HepG2 (cell line): Measurements from ENCODE around the gene PRR36. TPM values are rescaled to one million over a fixed set of nuclear protein-coding genes. Genes with fewer than 3 reads are reported as not detected.

Experiments
- HNF4A ChIP-seq: sonication (generic); formaldehyde crosslinking; IDR thresholded peaks from 2 replicates; pipeline ENCODE4 v1.4.0; 2020; ENCODE audit warnings: missing genetic modification reagents
- HOXD1 ChIP-seq: sonication (generic); formaldehyde crosslinking; IDR thresholded peaks from 2 replicates; pipeline ENCODE4 v1.5.0; 2020; ENCODE audit warnings: missing genetic modification reagents
- NR2F6 ChIP-seq, 2 experiments: IDR thresholded peaks; 2 replicates each; pipeline ENCODE4 v1.6.1; 2016; ENCODE audit warnings: antibody characterized with exemption in 1 of 2, mild to moderate bottlenecking in 1 of 2
- U2AF1 ChIP-seq: fragments of 200-400 bp; formaldehyde crosslinking; optimal IDR thresholded peaks from 2 replicates; pipeline ENCODE3; 2017; ENCODE audit warnings: mild to moderate bottlenecking, low read depth, low read length
- ZNF589 ChIP-seq: sonication (generic); formaldehyde crosslinking; conservative IDR thresholded peaks from 2 replicates; pipeline ENCODE4 v1.8.0; 2022; ENCODE audit warnings: mild to moderate bottlenecking, moderate library complexity, missing genetic modification reagents
- polyA plus RNA-seq, 8 experiments: library from polyadenylated mRNA; depleted of rRNA in 3 of 8; stranded (reverse) in 7 of 8; unstranded in 1 of 8; fragments of >200 nt; fragmentation: Illumina TruSeq in 4 of 8; extraction: Trizol in 4 of 8; gene quantifications; 2 replicates each; pipeline versions ENCODE4 v1.2.1 to v1.2.3, GENCODE V29; 2011 to 2016; ENCODE audit warnings: low read depth in 4 of 8, missing spikeins in 1 of 8, mixed read lengths in 1 of 8; ENCODE audit not compliant: insufficient read depth in 1 of 8
- total RNA-seq, 5 experiments: library from RNA; depleted of rRNA; stranded (reverse); fragments of >200 nt; fragmentation: Illumina TruSeq; extraction: Trizol; gene quantifications; 2 replicates each; pipeline ENCODE4 v1.2.3, GENCODE V29; 2016; ENCODE audit warnings: low read depth in 1 of 5
- TF ChIP-seq, protein P1 (sequence below): sonication (generic); formaldehyde crosslinking; IDR thresholded peaks from 2 replicates; pipeline ENCODE4 v1.4.0; 2020; ENCODE audit warnings: mild to moderate bottlenecking, missing genetic modification reagents
- TF ChIP-seq, protein P2 (sequence below): sonication (generic); formaldehyde crosslinking; IDR thresholded peaks from 2 replicates; pipeline ENCODE4 v1.4.0; 2020; ENCODE audit warnings: mild to moderate bottlenecking, missing genetic modification reagents, borderline replicate concordance
- TF ChIP-seq, protein P3 (sequence below): sonication (generic); formaldehyde crosslinking; IDR thresholded peaks from 2 replicates; pipeline ENCODE4 v1.4.0; 2020; ENCODE audit warnings: missing genetic modification reagents
- TF ChIP-seq, protein P4 (sequence below): sonication (generic); formaldehyde crosslinking; IDR thresholded peaks from 2 replicates; pipeline ENCODE4 v1.4.0; 2020; ENCODE audit warnings: missing genetic modification reagents

Gene PRR36
- total and polyA plus RNA-seq, 2 of the 13 experiments (the other 11 are each of a cell fraction or from before 2014, with no cell fraction given), result 0.07 to 0.17 TPM

DNA sequence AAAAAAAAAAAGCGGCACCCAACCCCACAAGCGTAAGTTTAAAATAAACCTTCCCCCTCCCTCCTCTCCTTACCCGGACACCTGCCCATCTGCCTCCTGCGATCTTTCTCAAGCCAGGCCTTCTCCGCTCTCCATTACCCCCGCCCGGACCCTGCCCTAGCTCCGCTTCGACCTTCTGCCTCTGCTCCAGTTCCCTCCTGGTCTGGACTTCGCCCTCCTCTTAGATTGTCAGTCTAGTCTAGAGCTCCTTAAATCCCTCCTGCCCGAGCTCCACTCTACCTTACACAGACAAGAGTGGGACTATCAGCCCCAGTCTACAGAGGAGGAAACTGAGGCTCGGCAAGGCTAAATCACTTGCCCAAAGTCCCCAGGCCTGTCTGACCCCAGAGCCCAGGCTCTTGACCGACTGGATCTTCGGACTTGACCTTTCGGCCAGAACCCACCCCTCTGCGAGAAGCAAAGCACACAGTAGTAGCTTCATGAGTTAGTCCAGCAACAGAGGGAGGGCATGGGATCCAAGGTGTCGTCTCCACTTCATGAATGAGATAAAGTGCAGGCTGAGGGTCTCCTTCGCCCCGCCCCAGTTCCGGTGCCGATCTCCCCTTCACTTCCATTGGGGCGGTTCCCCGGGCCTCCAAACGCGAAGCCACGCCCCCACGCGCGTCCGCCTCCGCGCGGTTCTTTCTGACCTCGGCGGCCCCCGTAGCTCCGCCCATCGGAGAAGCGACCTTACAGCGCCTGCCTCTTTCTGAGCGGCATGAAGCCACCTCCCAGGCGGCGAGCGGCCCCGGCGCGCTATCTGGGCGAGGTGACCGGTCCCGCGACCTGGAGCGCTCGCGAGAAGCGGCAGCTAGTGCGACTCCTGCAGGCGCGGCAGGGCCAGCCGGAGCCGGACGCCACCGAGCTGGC, 45.7 kb upstream of the PRR36 start, which contains the start of gene SNAPC2 (continued):
- TF ChIP-seq, protein P1, sequence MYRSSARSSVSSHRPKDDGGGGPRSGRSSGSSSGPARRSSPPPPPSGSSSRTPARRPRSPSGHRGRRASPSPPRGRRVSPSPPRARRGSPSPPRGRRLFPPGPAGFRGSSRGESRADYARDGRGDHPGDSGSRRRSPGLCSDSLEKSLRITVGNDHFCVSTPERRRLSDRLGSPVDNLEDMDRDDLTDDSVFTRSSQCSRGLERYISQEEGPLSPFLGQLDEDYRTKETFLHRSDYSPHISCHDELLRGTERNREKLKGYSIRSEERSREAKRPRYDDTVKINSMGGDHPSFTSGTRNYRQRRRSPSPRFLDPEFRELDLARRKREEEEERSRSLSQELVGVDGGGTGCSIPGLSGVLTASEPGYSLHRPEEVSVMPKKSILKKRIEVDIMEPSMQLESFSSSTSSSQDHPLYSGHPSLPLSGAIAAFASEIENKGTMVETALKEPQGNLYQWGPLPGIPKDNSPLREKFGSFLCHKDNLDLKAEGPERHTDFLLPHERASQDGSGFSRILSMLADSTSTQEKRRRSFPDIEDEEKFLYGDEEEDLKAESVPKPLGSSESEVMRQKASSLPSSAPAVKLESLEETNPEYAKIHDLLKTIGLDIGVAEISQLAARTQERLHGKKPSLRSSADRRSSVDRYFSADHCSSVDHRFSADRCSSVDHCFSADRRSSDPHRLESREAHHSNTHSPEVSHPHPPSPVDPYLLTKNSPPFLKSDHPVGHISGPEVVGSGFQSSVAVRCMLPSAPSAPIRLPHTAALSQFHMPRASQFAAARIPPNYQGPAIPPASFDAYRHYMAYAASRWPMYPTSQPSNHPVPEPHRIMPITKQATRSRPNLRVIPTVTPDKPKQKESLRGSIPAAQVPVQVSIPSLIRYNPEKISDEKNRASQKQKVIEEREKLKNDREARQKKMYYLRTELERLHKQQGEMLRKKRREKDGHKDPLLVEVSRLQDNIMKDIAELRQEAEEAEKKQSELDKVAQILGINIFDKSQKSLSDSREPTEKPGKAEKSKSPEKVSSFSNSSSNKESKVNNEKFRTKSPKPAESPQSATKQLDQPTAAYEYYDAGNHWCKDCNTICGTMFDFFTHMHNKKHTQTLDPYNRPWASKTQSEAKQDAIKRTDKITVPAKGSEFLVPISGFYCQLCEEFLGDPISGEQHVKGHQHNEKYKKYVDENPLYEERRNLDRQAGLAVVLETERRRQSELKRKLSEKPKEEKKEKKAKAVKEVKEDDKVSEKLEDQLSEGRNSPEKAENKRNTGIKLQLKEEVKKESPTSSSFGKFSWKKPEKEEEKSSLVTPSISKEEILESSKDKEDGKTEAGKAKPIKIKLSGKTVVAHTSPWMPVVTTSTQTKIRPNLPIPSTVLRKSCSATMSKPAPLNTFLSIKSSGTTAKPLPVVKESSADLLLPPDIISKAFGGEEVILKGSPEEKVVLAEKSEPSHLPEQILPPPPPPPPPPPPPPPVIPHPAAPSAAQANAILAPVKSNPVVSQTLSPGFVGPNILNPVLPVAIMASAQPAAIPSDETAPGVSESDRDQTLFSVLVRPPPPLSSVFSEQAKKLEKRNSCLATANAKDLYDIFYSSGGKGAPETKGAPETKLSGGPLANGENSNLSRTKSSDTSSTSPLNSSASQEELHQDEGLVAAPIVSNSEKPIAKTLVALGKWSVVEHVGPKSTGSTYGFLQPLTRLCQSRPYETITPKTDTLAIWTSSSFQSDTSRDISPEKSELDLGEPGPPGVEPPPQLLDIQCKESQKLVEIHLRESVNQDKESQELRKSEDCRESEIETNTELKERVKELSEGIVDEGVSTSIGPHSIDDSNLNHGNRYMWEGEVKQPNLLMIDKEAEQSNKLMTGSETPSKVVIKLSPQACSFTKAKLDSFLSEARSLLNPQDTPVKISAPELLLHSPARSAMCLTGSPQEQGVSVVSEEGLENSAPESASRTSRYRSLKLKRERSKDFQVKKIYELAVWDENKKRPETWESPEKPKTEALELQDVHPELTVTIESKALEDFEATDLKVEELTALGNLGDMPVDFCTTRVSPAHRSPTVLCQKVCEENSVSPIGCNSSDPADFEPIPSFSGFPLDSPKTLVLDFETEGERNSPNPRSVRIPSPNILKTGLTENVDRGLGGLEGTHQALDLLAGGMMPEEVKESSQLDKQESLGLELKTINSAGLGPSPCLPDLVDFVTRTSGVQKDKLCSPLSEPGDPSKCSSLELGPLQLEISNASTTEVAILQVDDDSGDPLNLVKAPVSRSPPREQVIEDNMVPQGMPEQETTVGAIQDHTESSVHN (CRISPR knock-in tag), result 0 out of 2 replicates have a peak, but pooled peaks have one; percentile 40
- TF ChIP-seq NR2F6 (IDR thresholded peaks at IDR 0.05) (peak; percentile 47; the same call in 1 of the 2 replicates), NR2F6 (CRISPR knock-in tag; IDR thresholded peaks at IDR 0.05) (peak; percentile 54), HOXD1 (CRISPR knock-in tag) (peak; percentile 62), ZNF589 (0 out of 2 replicates have a peak, but pooled peaks have one; percentile 16), HNF4A (CRISPR knock-in tag) (peak; percentile 40), U2AF1 (no peak)
- TF ChIP-seq, protein P2, sequence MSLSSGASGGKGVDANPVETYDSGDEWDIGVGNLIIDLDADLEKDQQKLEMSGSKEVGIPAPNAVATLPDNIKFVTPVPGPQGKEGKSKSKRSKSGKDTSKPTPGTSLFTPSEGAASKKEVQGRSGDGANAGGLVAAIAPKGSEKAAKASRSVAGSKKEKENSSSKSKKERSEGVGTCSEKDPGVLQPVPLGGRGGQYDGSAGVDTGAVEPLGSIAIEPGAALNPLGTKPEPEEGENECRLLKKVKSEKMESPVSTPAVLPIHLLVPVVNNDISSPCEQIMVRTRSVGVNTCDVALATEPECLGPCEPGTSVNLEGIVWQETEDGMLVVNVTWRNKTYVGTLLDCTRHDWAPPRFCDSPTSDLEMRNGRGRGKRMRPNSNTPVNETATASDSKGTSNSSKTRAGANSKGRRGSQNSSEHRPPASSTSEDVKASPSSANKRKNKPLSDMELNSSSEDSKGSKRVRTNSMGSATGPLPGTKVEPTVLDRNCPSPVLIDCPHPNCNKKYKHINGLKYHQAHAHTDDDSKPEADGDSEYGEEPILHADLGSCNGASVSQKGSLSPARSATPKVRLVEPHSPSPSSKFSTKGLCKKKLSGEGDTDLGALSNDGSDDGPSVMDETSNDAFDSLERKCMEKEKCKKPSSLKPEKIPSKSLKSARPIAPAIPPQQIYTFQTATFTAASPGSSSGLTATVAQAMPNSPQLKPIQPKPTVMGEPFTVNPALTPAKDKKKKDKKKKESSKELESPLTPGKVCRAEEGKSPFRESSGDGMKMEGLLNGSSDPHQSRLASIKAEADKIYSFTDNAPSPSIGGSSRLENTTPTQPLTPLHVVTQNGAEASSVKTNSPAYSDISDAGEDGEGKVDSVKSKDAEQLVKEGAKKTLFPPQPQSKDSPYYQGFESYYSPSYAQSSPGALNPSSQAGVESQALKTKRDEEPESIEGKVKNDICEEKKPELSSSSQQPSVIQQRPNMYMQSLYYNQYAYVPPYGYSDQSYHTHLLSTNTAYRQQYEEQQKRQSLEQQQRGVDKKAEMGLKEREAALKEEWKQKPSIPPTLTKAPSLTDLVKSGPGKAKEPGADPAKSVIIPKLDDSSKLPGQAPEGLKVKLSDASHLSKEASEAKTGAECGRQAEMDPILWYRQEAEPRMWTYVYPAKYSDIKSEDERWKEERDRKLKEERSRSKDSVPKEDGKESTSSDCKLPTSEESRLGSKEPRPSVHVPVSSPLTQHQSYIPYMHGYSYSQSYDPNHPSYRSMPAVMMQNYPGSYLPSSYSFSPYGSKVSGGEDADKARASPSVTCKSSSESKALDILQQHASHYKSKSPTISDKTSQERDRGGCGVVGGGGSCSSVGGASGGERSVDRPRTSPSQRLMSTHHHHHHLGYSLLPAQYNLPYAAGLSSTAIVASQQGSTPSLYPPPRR (CRISPR knock-in tag), result peak; percentile 53; the same call in 1 of the 2 replicates
- TF ChIP-seq, protein P3, sequence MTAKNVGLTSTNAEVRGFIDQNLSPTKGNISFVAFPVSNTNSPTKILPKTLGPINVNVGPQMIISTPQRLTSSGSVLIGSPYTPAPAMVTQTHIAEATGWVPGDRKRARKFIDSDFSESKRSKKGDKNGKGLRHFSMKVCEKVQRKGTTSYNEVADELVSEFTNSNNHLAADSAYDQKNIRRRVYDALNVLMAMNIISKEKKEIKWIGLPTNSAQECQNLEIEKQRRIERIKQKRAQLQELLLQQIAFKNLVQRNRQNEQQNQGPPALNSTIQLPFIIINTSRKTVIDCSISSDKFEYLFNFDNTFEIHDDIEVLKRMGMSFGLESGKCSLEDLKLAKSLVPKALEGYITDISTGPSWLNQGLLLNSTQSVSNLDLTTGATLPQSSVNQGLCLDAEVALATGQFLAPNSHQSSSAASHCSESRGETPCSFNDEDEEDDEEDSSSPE (CRISPR knock-in tag), result peak; percentile 67
- TF ChIP-seq, protein P4, sequence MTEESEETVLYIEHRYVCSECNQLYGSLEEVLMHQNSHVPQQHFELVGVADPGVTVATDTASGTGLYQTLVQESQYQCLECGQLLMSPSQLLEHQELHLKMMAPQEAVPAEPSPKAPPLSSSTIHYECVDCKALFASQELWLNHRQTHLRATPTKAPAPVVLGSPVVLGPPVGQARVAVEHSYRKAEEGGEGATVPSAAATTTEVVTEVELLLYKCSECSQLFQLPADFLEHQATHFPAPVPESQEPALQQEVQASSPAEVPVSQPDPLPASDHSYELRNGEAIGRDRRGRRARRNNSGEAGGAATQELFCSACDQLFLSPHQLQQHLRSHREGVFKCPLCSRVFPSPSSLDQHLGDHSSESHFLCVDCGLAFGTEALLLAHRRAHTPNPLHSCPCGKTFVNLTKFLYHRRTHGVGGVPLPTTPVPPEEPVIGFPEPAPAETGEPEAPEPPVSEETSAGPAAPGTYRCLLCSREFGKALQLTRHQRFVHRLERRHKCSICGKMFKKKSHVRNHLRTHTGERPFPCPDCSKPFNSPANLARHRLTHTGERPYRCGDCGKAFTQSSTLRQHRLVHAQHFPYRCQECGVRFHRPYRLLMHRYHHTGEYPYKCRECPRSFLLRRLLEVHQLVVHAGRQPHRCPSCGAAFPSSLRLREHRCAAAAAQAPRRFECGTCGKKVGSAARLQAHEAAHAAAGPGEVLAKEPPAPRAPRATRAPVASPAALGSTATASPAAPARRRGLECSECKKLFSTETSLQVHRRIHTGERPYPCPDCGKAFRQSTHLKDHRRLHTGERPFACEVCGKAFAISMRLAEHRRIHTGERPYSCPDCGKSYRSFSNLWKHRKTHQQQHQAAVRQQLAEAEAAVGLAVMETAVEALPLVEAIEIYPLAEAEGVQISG, result peak; percentile 57
